ENCODE measurements around the gene VCAN.

The VCAN gene

GRCh38 chr5:83567741-83568140 is 96.2 kb downstream of the VCAN start:
- Histone ChIP-seq H3K36me3 (ENCODE audit: control insufficient read depth, low read length) (no peaks in the 10 kb centered on the region), H3K9me3 (ENCODE audit: control insufficient read depth, insufficient read depth, low read length) (no peaks in the 10 kb centered on the region), H3K27ac (ENCODE audit: low read depth, low read length) (no peak overlapping the region), H3K4me1 (ENCODE audit: control insufficient read depth, low read length) (no peaks in the 10 kb centered on the region), H3K4me2 (ENCODE audit: low read length) (no peak overlapping the region), H3K27me3 (ENCODE audit: control insufficient read depth, low read length) (peaks cover 8% of the 10 kb centered on the region), H3K9me2 (replicated peaks; ENCODE audit: control insufficient read depth, low read length) (no peaks in the 10 kb centered on the region), H3K4me3 (ENCODE audit: low read length) (no peak overlapping the region), H3F3A (ENCODE audit: control insufficient read depth, insufficient read depth) (no peaks in the 10 kb centered on the region), H4K20me1 (ENCODE audit: control insufficient read depth, insufficient read depth, low read depth, low read length) (no peaks in the 10 kb centered on the region), H3K79me2 (ENCODE audit: control insufficient read depth, low read length) (no peaks in the 10 kb centered on the region)
- TF ChIP-seq EZH2phosphoT487 (IDR thresholded peaks at IDR 0.05; ENCODE audit: borderline replicate concordance, low read length) = no peak
- no peak for TF ChIP-seq CTCF (IDR thresholded peaks at IDR 0.05; ENCODE audit: low read depth, low read length, poor library complexity, severe bottlenecking)

GRCh38 chr5:83568186-83568585 is 96.6 kb downstream of the VCAN start:
- no peak overlapping the region for H3K4me3 ChIP-seq (ENCODE audit: low read length)
- H3K27me3 ChIP-seq (ENCODE audit: control insufficient read depth, low read length) = peaks cover 7% of the 10 kb centered on the region
- no peak overlapping the region for H3K27ac ChIP-seq (ENCODE audit: low read depth, low read length)
- H4K20me1 ChIP-seq (ENCODE audit: control insufficient read depth, insufficient read depth, low read depth, low read length) = no peaks in the 10 kb centered on the region
- no peak overlapping the region for H3K4me2 ChIP-seq (ENCODE audit: low read length)
- no peak for TF ChIP-seq CTCF (IDR thresholded peaks at IDR 0.05; ENCODE audit: low read depth, low read length, poor library complexity, severe bottlenecking)
- no peak for TF ChIP-seq EZH2phosphoT487 (IDR thresholded peaks at IDR 0.05; ENCODE audit: borderline replicate concordance, low read length)
- no peaks in the 10 kb centered on the region for H3K79me2 ChIP-seq (ENCODE audit: control insufficient read depth, low read length)
- no peaks in the 10 kb centered on the region for H3K9me3 ChIP-seq (ENCODE audit: control insufficient read depth, insufficient read depth, low read length)
- H3K36me3 ChIP-seq (ENCODE audit: control insufficient read depth, low read length) = no peaks in the 10 kb centered on the region
- H3K9me2 ChIP-seq (replicated peaks; ENCODE audit: control insufficient read depth, low read length) = no peaks in the 10 kb centered on the region
- no peaks in the 10 kb centered on the region for H3K4me1 ChIP-seq (ENCODE audit: control insufficient read depth, low read length)
- no peaks in the 10 kb centered on the region for H3F3A ChIP-seq (ENCODE audit: control insufficient read depth, insufficient read depth)

DNA sequence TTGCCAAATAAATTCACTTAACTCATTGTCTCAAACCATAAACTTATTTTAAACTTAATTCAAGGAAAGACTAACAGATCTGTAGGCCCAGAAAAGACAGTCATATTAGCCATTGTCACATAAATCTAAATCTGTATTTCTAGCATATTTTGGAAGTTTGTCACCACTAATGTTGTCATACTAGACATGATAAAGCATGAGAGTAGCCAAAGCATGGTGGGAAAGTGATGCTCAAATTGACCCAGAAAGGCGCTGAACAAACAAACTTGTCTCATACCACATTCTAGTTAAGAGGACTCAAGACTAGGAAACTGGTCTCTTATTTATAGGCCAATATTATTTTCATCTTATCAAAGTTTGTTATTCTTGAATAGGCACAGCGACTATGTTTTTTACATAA is 99.4 kb downstream of the VCAN start:
- Histone ChIP-seq H4K20me1 (ENCODE audit: control insufficient read depth, insufficient read depth, low read depth, low read length) (no peaks in the 10 kb centered on the region), H3K36me3 (ENCODE audit: control insufficient read depth, low read length) (no peaks in the 10 kb centered on the region), H3K4me2 (ENCODE audit: low read length) (no peak overlapping the region), H3K4me3 (ENCODE audit: low read length) (no peak overlapping the region), H3K27ac (ENCODE audit: low read depth, low read length) (no peak overlapping the region), H3F3A (ENCODE audit: control insufficient read depth, insufficient read depth) (no peaks in the 10 kb centered on the region), H3K9me2 (replicated peaks; ENCODE audit: control insufficient read depth, low read length) (no peaks in the 10 kb centered on the region), H3K4me1 (ENCODE audit: control insufficient read depth, low read length) (no peaks in the 10 kb centered on the region), H3K9me3 (ENCODE audit: control insufficient read depth, insufficient read depth, low read length) (no peaks in the 10 kb centered on the region), H3K27me3 (ENCODE audit: control insufficient read depth, low read length) (no peaks in the 10 kb centered on the region), H3K79me2 (ENCODE audit: control insufficient read depth, low read length) (no peaks in the 10 kb centered on the region)
- TF ChIP-seq EZH2phosphoT487 (IDR thresholded peaks at IDR 0.05; ENCODE audit: borderline replicate concordance, low read length) = no peak
- no peak for TF ChIP-seq CTCF (IDR thresholded peaks at IDR 0.05; ENCODE audit: low read depth, low read length, poor library complexity, severe bottlenecking)

- Histone ChIP-seq H3K27me3 (ENCODE audit: control insufficient read depth, low read length) (no peaks in the 10 kb centered on the region), H3K79me2 (ENCODE audit: control insufficient read depth, low read length) (no peaks in the 10 kb centered on the region), H3K27ac (ENCODE audit: low read depth, low read length) (no peak overlapping the region), H3K4me3 (ENCODE audit: low read length) (no peak overlapping the region), H3K36me3 (ENCODE audit: control insufficient read depth, low read length) (no peaks in the 10 kb centered on the region), H3F3A (ENCODE audit: control insufficient read depth, insufficient read depth) (no peaks in the 10 kb centered on the region), H3K4me1 (ENCODE audit: control insufficient read depth, low read length) (no peaks in the 10 kb centered on the region), H3K9me2 (replicated peaks; ENCODE audit: control insufficient read depth, low read length) (no peaks in the 10 kb centered on the region), H3K4me2 (ENCODE audit: low read length) (no peak overlapping the region), H3K9me3 (ENCODE audit: control insufficient read depth, insufficient read depth, low read length) (no peaks in the 10 kb centered on the region), H4K20me1 (ENCODE audit: control insufficient read depth, insufficient read depth, low read depth, low read length) (no peaks in the 10 kb centered on the region)
- no peak for TF ChIP-seq EZH2phosphoT487 (IDR thresholded peaks at IDR 0.05; ENCODE audit: borderline replicate concordance, low read length)
- no peak for TF ChIP-seq CTCF (IDR thresholded peaks at IDR 0.05; ENCODE audit: low read depth, low read length, poor library complexity, severe bottlenecking)
Measured at GRCh38 chr5:83572271-83572670, 100.7 kb downstream of the VCAN start.
